ENCODE results near the gene MTA3. TPM values are rescaled to one million over a fixed set of nuclear protein-coding genes. Genes with fewer than 3 reads are reported as not detected.

MTA3 gene
- total and polyA plus RNA-seq, 2 donors (not counting 3 experiments of a cell fraction or from before 2014, with no cell fraction given) = 36.3 to 53.3 TPM

DNA sequence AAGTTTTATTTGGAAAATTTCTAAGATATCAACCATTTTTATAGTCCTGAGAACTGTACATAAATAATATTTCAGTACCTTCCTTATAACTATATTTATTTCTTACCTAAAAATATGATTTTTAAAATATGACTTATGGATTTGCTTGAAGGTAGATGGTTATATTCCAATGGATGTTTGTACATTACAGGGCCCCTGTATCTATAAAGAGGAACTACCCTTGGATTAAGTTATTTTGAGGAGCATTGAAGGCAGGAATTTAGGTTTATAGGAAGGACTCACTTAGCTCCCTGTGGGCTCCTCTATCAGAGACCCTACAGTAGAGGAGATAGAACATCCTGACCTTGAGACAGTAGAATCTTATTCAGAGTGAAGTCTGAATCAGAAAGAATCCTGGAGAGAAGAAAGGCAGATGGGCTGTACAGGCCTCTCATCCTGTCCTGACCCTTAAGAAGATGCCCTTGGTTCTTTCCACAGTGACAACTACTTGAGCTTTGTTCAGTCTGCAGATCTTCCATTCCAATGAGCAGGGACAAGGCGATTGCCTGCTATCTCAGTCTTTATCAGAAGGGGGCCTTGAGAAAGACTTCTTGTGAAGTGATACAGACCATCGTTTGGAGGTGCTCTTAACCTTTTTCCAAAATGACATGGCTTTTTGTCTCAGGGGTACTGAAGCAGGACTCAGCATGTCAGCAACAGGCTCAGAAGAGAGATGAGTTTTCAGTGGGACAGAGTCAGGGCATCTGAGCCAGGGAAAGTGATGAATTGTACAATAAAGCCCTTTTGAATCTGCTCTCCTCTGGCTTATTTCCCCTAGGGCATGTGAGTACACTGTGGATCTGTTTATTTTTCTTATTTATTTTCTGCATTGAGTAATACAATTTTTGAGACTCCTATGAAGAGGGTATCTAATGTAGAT lies 174.6 kb downstream of the MTA3 start:
- no peaks in the 10 kb centered on the region for H3K9me3 ChIP-seq (replicated peaks; ENCODE audit: control insufficient read depth, insufficient read depth, low read length)
- H3K9me1 ChIP-seq (replicated peaks; ENCODE audit: control insufficient read depth, extremely low read depth, insufficient read depth, low read length) = no peaks in the 10 kb centered on the region
- POLR2A ChIA-PET = no interaction called here
- no peaks in the 10 kb centered on the region for H4K20me1 ChIP-seq (replicated peaks; ENCODE audit: control insufficient read depth, extremely low read depth, insufficient read depth, low read length)
- FAIRE-seq = peak; percentile 15
- no peak overlapping the region for H3K4me2 ChIP-seq (ENCODE audit: insufficient read depth, low read length)
- H3K36me3 ChIP-seq (ENCODE audit: control insufficient read depth in 2 of 2, extremely low read depth in 1 of 2, insufficient read depth in 2 of 2, low read length in 2 of 2) = no peaks in the 10 kb centered on the region
- no peak overlapping the region for H3K9ac ChIP-seq (replicated peaks; ENCODE audit: extremely low read depth, insufficient read depth, low read length)
- H3K4me3 ChIP-seq (replicated peaks in 1 of 3; ENCODE audit: insufficient read depth in 1 of 3, low read depth in 1 of 3, low read length in 3 of 3) = no peak overlapping the region
- H2AFZ ChIP-seq (ENCODE audit: low read depth, low read length) = no peak overlapping the region
- dilution Hi-C loops (cut with MboI; ENCODE audit: extremely low pct_ligation_motif_present, low sequenced_read_pairs) = no loop called here
- no TSS peak for BruUV-seq (replicated peaks)
- H3K79me2 ChIP-seq (ENCODE audit: control insufficient read depth, insufficient read depth, low read length) = no peaks in the 10 kb centered on the region
- H3K4me1 ChIP-seq (ENCODE audit: control insufficient read depth, extremely low read depth, insufficient read depth, low read length) = no peaks in the 10 kb centered on the region
- no peaks in the 10 kb centered on the region for H3K27me3 ChIP-seq (ENCODE audit: control insufficient read depth in 2 of 2, insufficient read depth in 2 of 2, low read length in 2 of 2)
- TF ChIP-seq JUN (IDR thresholded peaks at IDR 0.05; ENCODE audit: borderline replicate concordance, insufficient read depth, insufficient read length, low read depth) (no peak), FOS (IDR thresholded peaks at IDR 0.05; ENCODE audit: borderline replicate concordance, insufficient read depth, low read length) (no peak)
- H3K27ac ChIP-seq (ENCODE audit: insufficient read depth, low read depth, low read length) = no peak overlapping the region
- CTCF ChIA-PET = interaction anchor here (1.3 kb wide), 1 partner anchor 14 kb away, joined by 6 read pairs; no protein-coding TSS in a partner anchor
- DNase-seq (ENCODE audit: low read depth, low spot score) = no peak
- intact Hi-C loops (cut with micrococcal nuclease) = no loop called here

DNA sequence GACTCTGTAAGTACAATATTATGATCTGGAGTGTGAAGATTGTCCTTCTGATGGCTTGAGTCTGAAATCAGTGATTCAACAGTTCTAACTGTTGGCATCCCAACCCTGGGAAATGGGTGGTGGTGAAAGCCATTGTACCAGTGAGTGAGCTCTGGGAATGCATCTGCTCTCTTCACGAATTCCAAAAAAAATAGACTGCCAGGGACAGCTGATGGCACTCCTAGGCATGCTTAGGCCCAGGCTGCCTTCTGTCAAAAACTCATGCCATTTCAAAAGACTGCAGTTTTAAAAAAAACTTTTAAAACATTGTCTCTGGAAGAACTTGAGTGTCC lies 175.2 kb downstream of the MTA3 start:
- Histone ChIP-seq H3K4me3 (replicated peaks in 1 of 3; ENCODE audit: insufficient read depth in 1 of 3, low read depth in 1 of 3, low read length in 3 of 3) (no peak overlapping the region), H3K9me3 (replicated peaks; ENCODE audit: control insufficient read depth, insufficient read depth, low read length) (no peaks in the 10 kb centered on the region), H4K20me1 (replicated peaks; ENCODE audit: control insufficient read depth, extremely low read depth, insufficient read depth, low read length) (no peaks in the 10 kb centered on the region), H3K4me2 (ENCODE audit: insufficient read depth, low read length) (no peak overlapping the region), H2AFZ (ENCODE audit: low read depth, low read length) (no peak overlapping the region), H3K9me1 (replicated peaks; ENCODE audit: control insufficient read depth, extremely low read depth, insufficient read depth, low read length) (no peaks in the 10 kb centered on the region), H3K27ac (ENCODE audit: insufficient read depth, low read depth, low read length) (no peak overlapping the region), H3K4me1 (ENCODE audit: control insufficient read depth, extremely low read depth, insufficient read depth, low read length) (no peaks in the 10 kb centered on the region), H3K9ac (replicated peaks; ENCODE audit: extremely low read depth, insufficient read depth, low read length) (no peak overlapping the region), H3K36me3 (ENCODE audit: control insufficient read depth in 2 of 2, extremely low read depth in 1 of 2, insufficient read depth in 2 of 2, low read length in 2 of 2) (no peaks in the 10 kb centered on the region), H3K79me2 (ENCODE audit: control insufficient read depth, insufficient read depth, low read length) (no peaks in the 10 kb centered on the region), H3K27me3 (ENCODE audit: control insufficient read depth in 2 of 2, insufficient read depth in 2 of 2, low read length in 2 of 2) (no peaks in the 10 kb centered on the region)
- TF ChIP-seq POLR2A (IDR thresholded peaks at IDR 0.05; ENCODE audit: low read depth, low read length) (no peak), MYC (IDR thresholded peaks at IDR 0.05; ENCODE audit: low read depth, low read length) (no peak), GATA2 (IDR thresholded peaks at IDR 0.05; ENCODE audit: insufficient read depth, insufficient read length, low read depth, low read length) (no peak), EZH2 (IDR thresholded peaks at IDR 0.05; ENCODE audit: borderline replicate concordance, low read depth, low read length, severe bottlenecking) (no peak), POLR2AphosphoS5 (IDR thresholded peaks at IDR 0.05; ENCODE audit: insufficient read depth, low read depth, low read length) (no peak), FOS (IDR thresholded peaks at IDR 0.05; ENCODE audit: borderline replicate concordance, insufficient read depth, low read length) (no peak), JUN (IDR thresholded peaks at IDR 0.05; ENCODE audit: borderline replicate concordance, insufficient read depth, insufficient read length, low read depth) (no peak)
- TF ChIP-seq, protein P1, sequence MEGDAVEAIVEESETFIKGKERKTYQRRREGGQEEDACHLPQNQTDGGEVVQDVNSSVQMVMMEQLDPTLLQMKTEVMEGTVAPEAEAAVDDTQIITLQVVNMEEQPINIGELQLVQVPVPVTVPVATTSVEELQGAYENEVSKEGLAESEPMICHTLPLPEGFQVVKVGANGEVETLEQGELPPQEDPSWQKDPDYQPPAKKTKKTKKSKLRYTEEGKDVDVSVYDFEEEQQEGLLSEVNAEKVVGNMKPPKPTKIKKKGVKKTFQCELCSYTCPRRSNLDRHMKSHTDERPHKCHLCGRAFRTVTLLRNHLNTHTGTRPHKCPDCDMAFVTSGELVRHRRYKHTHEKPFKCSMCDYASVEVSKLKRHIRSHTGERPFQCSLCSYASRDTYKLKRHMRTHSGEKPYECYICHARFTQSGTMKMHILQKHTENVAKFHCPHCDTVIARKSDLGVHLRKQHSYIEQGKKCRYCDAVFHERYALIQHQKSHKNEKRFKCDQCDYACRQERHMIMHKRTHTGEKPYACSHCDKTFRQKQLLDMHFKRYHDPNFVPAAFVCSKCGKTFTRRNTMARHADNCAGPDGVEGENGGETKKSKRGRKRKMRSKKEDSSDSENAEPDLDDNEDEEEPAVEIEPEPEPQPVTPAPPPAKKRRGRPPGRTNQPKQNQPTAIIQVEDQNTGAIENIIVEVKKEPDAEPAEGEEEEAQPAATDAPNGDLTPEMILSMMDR (IDR thresholded peaks at IDR 0.05; ENCODE audit: extremely low read depth in 1 of 2, insufficient read depth in 1 of 2, low read depth in 1 of 2, low read length in 2 of 2) = no peak
- TF ChIP-seq, protein P2, sequence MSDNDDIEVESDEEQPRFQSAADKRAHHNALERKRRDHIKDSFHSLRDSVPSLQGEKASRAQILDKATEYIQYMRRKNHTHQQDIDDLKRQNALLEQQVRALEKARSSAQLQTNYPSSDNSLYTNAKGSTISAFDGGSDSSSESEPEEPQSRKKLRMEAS (IDR thresholded peaks at IDR 0.05; ENCODE audit: insufficient read depth, insufficient read length) = no peak
- ChIA-PET CTCF (no interaction called here), POLR2A (no interaction called here)
- dilution Hi-C loops (cut with MboI; ENCODE audit: extremely low pct_ligation_motif_present, low sequenced_read_pairs) (no loop called here), intact Hi-C loops (cut with micrococcal nuclease) (no loop called here)
- DNase-seq (ENCODE audit: low read depth, low spot score) (no peak), FAIRE-seq (no peak)
- no TSS peak for BruUV-seq (replicated peaks)

Data from endothelial cell of umbilical vein (primary cell).